SK-N-SH (cell line): ENCODE measurements around the gene FBXW11. TPM values are rescaled to one million over a fixed set of nuclear protein-coding genes. Genes with fewer than 3 reads are reported as not detected.

ENCODE experiments used
- CTCF ChIA-PET: fragments of 300-600, 350-600 bp; formaldehyde crosslinking; extraction: SDS; loops from one replicate; lab custom pipeline; 2021; lab: Yijun Ruan, JAX
- POLR2A ChIA-PET: fragments of 350-600 bp; sonication (Branson Sonifier 250); formaldehyde crosslinking; extraction: SDS; loops from one replicate; lab custom pipeline; 2020; ENCODE audit warnings: antibody characterized with exemption, inconsistent platforms; lab: Yijun Ruan, JAX
- DNase-seq: peaks from one replicate; pipeline ENCODE4 v3.0.0; 2012
- H2AFZ ChIP-seq: fragments of 200-600 bp; sonication (generic); 2 replicates; pipeline ENCODE4 v1.8.1; 2016; ENCODE audit warnings: antibody characterized with exemption, mild to moderate bottlenecking, low read depth
- H3F3A ChIP-seq: fragments of 200-600 bp; sonication (generic); replicated peaks from 2 replicates; pipeline ENCODE3; 2016; ENCODE audit warnings: antibody characterized with exemption, mild to moderate bottlenecking; ENCODE audit not compliant: insufficient read depth
- H3K27ac ChIP-seq, 2 experiments: fragments of 200-500 bp in 1 of 2; fragments of 200-600 bp in 1 of 2; sonication (Bioruptor generic) in 1 of 2; sonication (generic), shearing (Covaris generic) in 1 of 2; 2 replicates each; pipeline versions ENCODE4 v1.5.1 to v1.6.1; 2014 to 2016; ENCODE audit warnings: low read depth in 2 of 2, inconsistent platforms in 1 of 2, low read length in 1 of 2, mild to moderate bottlenecking in 1 of 2, mixed read lengths in 1 of 2
- H3K27me3 ChIP-seq: fragments of 200-600 bp; sonication (generic), shearing (Covaris generic); 2 replicates; pipeline ENCODE4 v1.6.1; 2016; ENCODE audit warnings: mixed run types; ENCODE audit not compliant: insufficient read depth
- H3K36me3 ChIP-seq, 2 experiments: fragments of 200-500 bp in 1 of 2; fragments of 200-600 bp in 1 of 2; sonication (Bioruptor generic) in 1 of 2; sonication (generic) in 1 of 2; replicated peaks in 1 of 2; 2 replicates each; pipeline versions ENCODE3 to v1.5.1; 2014 to 2016; ENCODE audit warnings: low read length in 1 of 2, mild to moderate bottlenecking in 1 of 2; ENCODE audit not compliant: insufficient read depth in 2 of 2, control insufficient read depth in 1 of 2
- H3K4me1 ChIP-seq, 2 experiments: fragments of 200-500 bp in 1 of 2; fragments of 200-600 bp in 1 of 2; sonication (Bioruptor generic) in 1 of 2; sonication (generic), shearing (Covaris generic) in 1 of 2; 2 replicates each; pipeline versions ENCODE4 v1.5.1 to v1.6.1; 2014 to 2016; ENCODE audit warnings: low read depth in 1 of 2, low read length in 1 of 2, mixed run types in 1 of 2; ENCODE audit not compliant: insufficient read depth in 2 of 2, control insufficient read depth in 1 of 2
- H3K4me2 ChIP-seq: fragments of 200-600 bp; sonication (generic), shearing (Covaris generic); 2 replicates; pipeline ENCODE4 v1.6.1; 2017; ENCODE audit warnings: mixed run types
- H3K4me3 ChIP-seq, 2 experiments: fragments of 200-500 bp in 1 of 2; fragments of 200-600 bp in 1 of 2; sonication (Bioruptor generic) in 1 of 2; sonication (generic), shearing (Covaris generic) in 1 of 2; 2 replicates each; pipeline versions ENCODE4 v1.5.1 to v1.8.1; 2014 to 2016; ENCODE audit warnings: low read depth in 2 of 2, inconsistent platforms in 1 of 2, low read length in 1 of 2, mild to moderate bottlenecking in 1 of 2, mixed read lengths in 1 of 2, moderate library complexity in 1 of 2
- H3K79me2 ChIP-seq: fragments of 200-600 bp; sonication (generic); 2 replicates; pipeline ENCODE4 v1.8.1; 2017; ENCODE audit warnings: mild to moderate bottlenecking; ENCODE audit not compliant: insufficient read depth
- H3K9ac ChIP-seq: fragments of 200-600 bp; sonication (generic); 2 replicates; pipeline ENCODE4 v1.6.1; 2017; ENCODE audit warnings: mixed run types
- H3K9me2 ChIP-seq: fragments of 200-600 bp; sonication (generic); 2 replicates; pipeline ENCODE4 v1.6.1; 2017; ENCODE audit warnings: mixed run types
- H3K9me3 ChIP-seq: fragments of 200-600 bp; sonication (generic); 2 replicates; pipeline ENCODE4 v1.6.1; 2017; ENCODE audit warnings: mixed run types, mild to moderate bottlenecking, moderate library complexity
- H4K20me1 ChIP-seq: fragments of 200-600 bp; sonication (generic); 2 replicates; pipeline ENCODE4 v1.6.1; 2017; ENCODE audit warnings: mild to moderate bottlenecking, mixed run types; ENCODE audit not compliant: insufficient read depth
- ELF1 ChIP-seq: IDR thresholded peaks from 2 replicates; pipeline ENCODE4 v1.4.0; 2012
- FOXM1 ChIP-seq: IDR thresholded peaks from 2 replicates; pipeline ENCODE4 v1.4.0; 2012; ENCODE audit warnings: low read depth, mild to moderate bottlenecking
- MEF2A ChIP-seq: IDR thresholded peaks from 2 replicates; pipeline ENCODE4 v1.4.0; 2012; ENCODE audit warnings: low read depth, borderline replicate concordance
- POLR2AphosphoS5 ChIP-seq: IDR thresholded peaks from 2 replicates; pipeline ENCODE4 v1.6.1; 2012; ENCODE audit warnings: low read depth, low read length
- RAD21 ChIP-seq: IDR thresholded peaks from 2 replicates; pipeline ENCODE4 v1.6.1; 2012; ENCODE audit warnings: mild to moderate bottlenecking, low read length
- RCOR1 ChIP-seq: fragments of 150-350 bp; IDR thresholded peaks from 2 replicates; pipeline ENCODE4 v1.6.1; 2017; ENCODE audit warnings: antibody characterized with exemption, low read length
- REST ChIP-seq: IDR thresholded peaks from 2 replicates; pipeline ENCODE4 v1.6.1; 2012; ENCODE audit warnings: mild to moderate bottlenecking, low read depth, low read length, moderate library complexity
- RXRA ChIP-seq: IDR thresholded peaks from 2 replicates; pipeline ENCODE4 v1.4.0; 2012; ENCODE audit warnings: low read depth, mild to moderate bottlenecking, borderline replicate concordance
- SIN3A ChIP-seq: IDR thresholded peaks from 2 replicates; pipeline ENCODE4 v1.6.1; 2012; ENCODE audit warnings: low read depth, mild to moderate bottlenecking, low read length, moderate library complexity, borderline replicate concordance
- SMC3 ChIP-seq: IDR thresholded peaks from 2 replicates; pipeline ENCODE4 v1.6.1; 2012; ENCODE audit warnings: low read depth, low read length, improper control_type of control experiment
- TEAD4 ChIP-seq: IDR thresholded peaks from 2 replicates; pipeline ENCODE4 v1.4.0; 2012; ENCODE audit warnings: mild to moderate bottlenecking, borderline replicate concordance; ENCODE audit not compliant: insufficient read depth
- USF1 ChIP-seq: IDR thresholded peaks from 2 replicates; pipeline ENCODE4 v1.4.0; 2012; ENCODE audit warnings: low read depth, borderline replicate concordance
- USF2 ChIP-seq: fragments of 150-350 bp; IDR thresholded peaks from 2 replicates; pipeline ENCODE4 v1.6.1; 2017; ENCODE audit warnings: antibody characterized with exemption, low read length, low read depth, borderline replicate concordance
- WGBS: methylation state at CpG from one replicate; pipeline ENCODE4 v1.1.6; 2017; ENCODE audit warnings: low lambda C conversion rate; 5-methylcytosine and 5-hydroxymethylcytosine counted together
- polyA plus RNA-seq, 3 experiments: library from polyadenylated mRNA; depleted of rRNA; stranded (reverse); fragments of >200 nt; gene quantifications; 2 replicates each; pipeline ENCODE4 v1.2.3, GENCODE V29; 2012

Gene FBXW11
- polyA plus RNA-seq, 1 of the 3 experiments (the other 2 are of a cell fraction), result 37.5 TPM

- Histone ChIP-seq H3K4me3 (no peak overlapping the region), H3K27me3 (no peaks in the 10 kb centered on the region), H3K79me2 (no peaks in the 10 kb centered on the region), H3K27ac (no peak overlapping the region), H3F3A (no peaks in the 10 kb centered on the region), H3K9me2 (no peaks in the 10 kb centered on the region), H3K4me1 (no peaks in the 10 kb centered on the region), H3K9me3 (no peaks in the 10 kb centered on the region; the same call in 1 of the 2 replicates), H4K20me1 (no peaks in the 10 kb centered on the region), H3K4me2 (no peak overlapping the region), H3K9ac (no peak overlapping the region), H3K36me3 (no peaks in the 10 kb centered on the region), H2AFZ (no peak overlapping the region)
- WGBS, result 56% methylated on average over 5 of the region's 5 CpGs
- ChIA-PET POLR2A (no interaction called here), CTCF (interaction anchor here (1.8 kb wide), 1 partner anchor 407 kb away, joined by 5 read pairs; the partner anchor contains the start of gene FGF18)
- no peak for DNase-seq
- TF ChIP-seq REST, result no peak
Measured at GRCh38 chr5:171826132-171826531, 180.3 kb downstream of the FBXW11 start.

GRCh38 chr5:171825051-171825450 is 181.4 kb downstream of the FBXW11 start:
- no peak overlapping the region for H3K9ac ChIP-seq
- H3K79me2 ChIP-seq, result no peaks in the 10 kb centered on the region
- H3K27me3 ChIP-seq, result no peaks in the 10 kb centered on the region
- H3K27ac ChIP-seq, result no peak overlapping the region
- H3K9me2 ChIP-seq, result no peaks in the 10 kb centered on the region
- no peak overlapping the region for H2AFZ ChIP-seq
- CTCF ChIA-PET, result no interaction called here
- H3F3A ChIP-seq, result no peaks in the 10 kb centered on the region
- no peak overlapping the region for H3K4me3 ChIP-seq
- H3K4me1 ChIP-seq, result no peaks in the 10 kb centered on the region
- TF ChIP-seq RAD21, result no peak
- no peak for TF ChIP-seq SMC3
- TF ChIP-seq POLR2AphosphoS5, result no peak
- H4K20me1 ChIP-seq, result no peaks in the 10 kb centered on the region
- WGBS, result 39% methylated on average over 3 of the region's 3 CpGs
- H3K36me3 ChIP-seq, result no peaks in the 10 kb centered on the region
- H3K4me2 ChIP-seq, result no peak overlapping the region
- POLR2A ChIA-PET, result no interaction called here
- no peaks in the 10 kb centered on the region; the same call in 1 of the 2 replicates for H3K9me3 ChIP-seq
- DNase-seq, result no peak

- H3F3A ChIP-seq, result no peaks in the 10 kb centered on the region
- H3K4me1 ChIP-seq, result no peaks in the 10 kb centered on the region
- no peak overlapping the region for H3K27ac ChIP-seq
- ChIA-PET CTCF (no interaction called here), POLR2A (interaction anchor here (0.6 kb wide), 1 partner anchor 21 kb away, joined by 4 read pairs; no protein-coding TSS in a partner anchor)
- H3K79me2 ChIP-seq, result no peaks in the 10 kb centered on the region
- no peak for DNase-seq
- H3K9me2 ChIP-seq, result no peaks in the 10 kb centered on the region
- H3K4me3 ChIP-seq, result no peak overlapping the region
- H3K36me3 ChIP-seq, result no peaks in the 10 kb centered on the region
- WGBS, result 35% methylated on average over 5 of the region's 5 CpGs
- H3K9me3 ChIP-seq, result no peaks in the 10 kb centered on the region
- 0 out of 2 replicates have a peak, but pooled peaks cover 4% of the 10 kb centered on the region for H3K27me3 ChIP-seq
- no peak overlapping the region for H2AFZ ChIP-seq
- H3K9ac ChIP-seq, result no peak overlapping the region
- no peaks in the 10 kb centered on the region for H4K20me1 ChIP-seq
- H3K4me2 ChIP-seq, result no peak overlapping the region
- TF ChIP-seq USF2 (no peak), USF1 (no peak), TEAD4 (no peak), RCOR1 (no peak), ELF1 (no peak), REST (no peak), FOXM1 (no peak), MEF2A (no peak), SIN3A (no peak), RXRA (no peak)
Measured at GRCh38 chr5:171823269-171823668, 183.2 kb downstream of the FBXW11 start.
